ENCODE measurements around the gene GMPR2.

DNA sequence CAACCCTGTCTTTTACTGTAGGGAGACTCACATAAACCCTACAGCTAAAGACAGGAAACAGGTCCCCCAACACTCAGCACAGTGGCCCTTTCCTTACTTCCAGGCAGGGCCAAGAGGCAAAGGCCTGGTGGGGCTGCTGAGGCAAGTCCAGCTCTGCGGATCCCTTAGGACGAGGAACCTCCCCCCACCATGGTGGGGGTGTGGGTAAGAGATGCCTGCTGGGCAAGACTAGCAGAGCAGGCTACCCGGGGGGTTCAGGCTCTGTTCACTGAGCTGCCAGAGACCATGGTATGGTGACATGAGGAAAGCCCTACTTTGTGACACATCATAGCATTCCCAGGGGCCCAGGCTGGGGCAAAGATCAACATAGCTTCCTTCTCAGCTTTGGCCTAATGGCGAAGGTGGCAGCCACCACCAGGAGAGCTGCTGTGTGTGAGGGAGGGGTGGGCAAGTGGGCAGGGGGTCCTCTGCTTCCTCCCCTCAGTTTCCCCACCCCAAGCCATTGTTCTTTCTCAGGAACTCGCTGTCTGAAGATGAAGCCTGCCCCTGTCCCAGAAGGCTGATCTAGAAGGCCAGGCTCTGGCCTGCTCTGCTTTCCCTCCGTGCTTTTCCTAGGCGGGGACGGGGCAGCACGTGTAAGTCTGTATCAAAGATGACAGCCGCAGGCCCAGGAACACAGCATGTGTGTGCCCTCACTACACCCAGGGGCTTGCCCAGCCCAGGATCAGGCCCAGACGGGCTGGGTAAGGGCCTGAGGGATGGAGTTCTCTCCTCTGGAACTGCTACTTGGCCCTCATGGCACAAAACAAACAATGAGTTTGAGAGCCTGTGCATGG lies 19.8 kb downstream of the GMPR2 start:
- no peak for TF ChIP-seq CTCF (IDR thresholded peaks at IDR 0.05)
- no peak for TF ChIP-seq POLR2A (IDR thresholded peaks at IDR 0.05)
